ENCODE data around the gene ZP1. TPM values are rescaled to one million over a fixed set of nuclear protein-coding genes. Genes with fewer than 3 reads are reported as not detected.

ZP1 gene
- total RNA-seq, 1 experiment from 2014 or later, result 0.05 TPM

Other genes with a start within 250 kb of the ZP1 start
- gene MS4A8, start 167.9 kb upstream of the ZP1 start, total RNA-seq (2014; rRNA removed; shearing (Covaris generic)), result not detected in 2 replicates
- not detected in 2 replicates for gene MS4A18, start 142.8 kb upstream of the ZP1 start, total RNA-seq (2014; rRNA removed; shearing (Covaris generic))
- not detected in 2 replicates for gene MS4A15, start 110.7 kb upstream of the ZP1 start, total RNA-seq (2014; rRNA removed; shearing (Covaris generic))
- not detected in 2 replicates for gene MS4A10, start 82.2 kb upstream of the ZP1 start, total RNA-seq (2014; rRNA removed; shearing (Covaris generic))
- 14.2 and 15.7 TPM in 2 replicates for gene CCDC86, start 25.4 kb upstream of the ZP1 start, total RNA-seq (2014; rRNA removed; shearing (Covaris generic))
- gene PTGDR2, start 11.6 kb upstream of the ZP1 start, total RNA-seq (2014; rRNA removed; shearing (Covaris generic)), result 0.10 TPM in 1 of 2 replicates, not detected in the other
- 56.3 and 63.7 TPM in 2 replicates for gene PRPF19, start 39.0 kb downstream of the ZP1 start, total RNA-seq (2014; rRNA removed; shearing (Covaris generic))
- 46.9 and 92.9 TPM in 2 replicates for gene TMEM109, start 46.6 kb downstream of the ZP1 start, total RNA-seq (2014; rRNA removed; shearing (Covaris generic))
- 132 and 170 TPM in 2 replicates for gene TMEM132A, start 56.9 kb downstream of the ZP1 start, total RNA-seq (2014; rRNA removed; shearing (Covaris generic))
- 6.5 and 9.9 TPM in 2 replicates for gene SLC15A3, start 84.6 kb downstream of the ZP1 start, total RNA-seq (2014; rRNA removed; shearing (Covaris generic))
- gene CD6, start 104.1 kb downstream of the ZP1 start, total RNA-seq (2014; rRNA removed; shearing (Covaris generic)), result not detected in 2 replicates
- not detected in 2 replicates for gene CD5, start 234.9 kb downstream of the ZP1 start, total RNA-seq (2014; rRNA removed; shearing (Covaris generic))